Calu3 (cell line): Measurements from ENCODE around the gene SLC9A5. TPM values are rescaled to one million over a fixed set of nuclear protein-coding genes. Genes with fewer than 3 reads are reported as not detected.

Experiments used
- BruUV-seq: library from RNA; stranded (reverse); fragments of 400-500 nt; replicated peaks from 2 replicates; lab custom pipeline; 2021; lab: Mats Ljungman, UMichigan
- CTCF ChIA-PET: fragments of 300-600 bp; sonication (Branson Sonifier 250); formaldehyde crosslinking; loops from one replicate; lab custom pipeline; 2022; ENCODE audit warnings: antibody characterized with exemption; lab: Charles Lee
- DNase-seq: peaks from one replicate; pipeline ENCODE4 v3.0.0; 2022
- H3K27ac Mint-ChIP-seq: one replicate; pipeline ENCODE4 v1.8.0; 2022; ENCODE audit warnings: mixed read lengths; ENCODE audit not compliant: unreplicated experiment
- H3K27me3 Mint-ChIP-seq: one replicate; pipeline ENCODE4 v1.8.0; 2022; ENCODE audit warnings: mixed read lengths; ENCODE audit not compliant: unreplicated experiment
- H3K36me3 Mint-ChIP-seq: one replicate; pipeline ENCODE4 v1.8.0; 2022; ENCODE audit warnings: mild to moderate bottlenecking, moderate library complexity, mixed read lengths; ENCODE audit not compliant: insufficient read depth, unreplicated experiment
- H3K4me1 Mint-ChIP-seq: one replicate; pipeline ENCODE4 v1.8.0; 2022; ENCODE audit warnings: mild to moderate bottlenecking, low read depth, mixed read lengths; ENCODE audit not compliant: unreplicated experiment
- H3K4me3 Mint-ChIP-seq: one replicate; pipeline ENCODE4 v1.8.0; 2022; ENCODE audit warnings: mild to moderate bottlenecking, low read depth, moderate library complexity, mixed read lengths; ENCODE audit not compliant: unreplicated experiment
- H3K9me3 Mint-ChIP-seq: one replicate; pipeline ENCODE4 v1.8.0; 2022; ENCODE audit warnings: low read depth, mixed read lengths; ENCODE audit not compliant: unreplicated experiment
- intact Hi-C: fragments of 100-400 bp; cut with micrococcal nuclease; formaldehyde crosslinking; loops from one replicate; pipeline ENCODE4 v1.10.0; 2022; ENCODE audit not compliant: unreplicated experiment
- total RNA-seq: library from RNA; stranded (reverse); gene quantifications from 2 replicates; pipeline ENCODE4 v1.2.3, GENCODE V29; 2022
- TF ChIP-seq, protein P1 (sequence below): fragments of 200-600 bp; IDR thresholded peaks from one replicate; pipeline ENCODE4 v1.8.0; 2022; ENCODE audit warnings: antibody characterized with exemption; ENCODE audit not compliant: unreplicated experiment

SLC9A5 gene
- total RNA-seq, 1 experiment from 2014 or later, result 2.4 TPM

DNA sequence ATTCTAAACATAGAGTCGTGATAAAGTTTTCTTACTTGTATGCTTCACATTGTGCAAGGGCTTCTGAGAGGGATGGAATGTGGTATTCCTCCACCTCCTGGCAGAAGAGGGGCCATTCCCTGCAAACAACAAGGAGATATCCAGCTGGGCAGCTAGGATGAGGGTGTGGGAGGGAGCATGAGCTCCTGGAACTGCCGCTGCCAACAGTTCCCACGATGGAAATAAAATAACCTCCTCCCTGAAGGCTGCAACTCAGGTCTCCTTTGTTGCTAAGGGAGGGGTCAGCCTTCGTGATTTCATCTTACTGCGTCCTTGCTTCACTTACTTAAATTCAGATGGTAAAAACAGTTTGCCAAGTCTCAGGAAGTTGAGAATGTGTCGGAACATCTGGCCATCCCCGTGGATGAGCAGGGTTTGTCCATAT is 46.2 kb downstream of the SLC9A5 start:
- H3K4me3 Mint-ChIP-seq, result no peak overlapping the region
- intact Hi-C loops, result no loop called here
- no peaks in the 10 kb centered on the region for H3K9me3 Mint-ChIP-seq
- H3K27me3 Mint-ChIP-seq, result peaks cover 52% of the 10 kb centered on the region
- BruUV-seq, result no TSS peak
- H3K36me3 Mint-ChIP-seq, result no peaks in the 10 kb centered on the region
- DNase-seq, result no peak
- CTCF ChIA-PET, result interaction anchor here (0.7 kb wide), 1 partner anchor 11 kb away, joined by 3 read pairs; no protein-coding TSS in a partner anchor
- peaks cover 7% of the 10 kb centered on the region for H3K4me1 Mint-ChIP-seq
- TF ChIP-seq, protein P1, sequence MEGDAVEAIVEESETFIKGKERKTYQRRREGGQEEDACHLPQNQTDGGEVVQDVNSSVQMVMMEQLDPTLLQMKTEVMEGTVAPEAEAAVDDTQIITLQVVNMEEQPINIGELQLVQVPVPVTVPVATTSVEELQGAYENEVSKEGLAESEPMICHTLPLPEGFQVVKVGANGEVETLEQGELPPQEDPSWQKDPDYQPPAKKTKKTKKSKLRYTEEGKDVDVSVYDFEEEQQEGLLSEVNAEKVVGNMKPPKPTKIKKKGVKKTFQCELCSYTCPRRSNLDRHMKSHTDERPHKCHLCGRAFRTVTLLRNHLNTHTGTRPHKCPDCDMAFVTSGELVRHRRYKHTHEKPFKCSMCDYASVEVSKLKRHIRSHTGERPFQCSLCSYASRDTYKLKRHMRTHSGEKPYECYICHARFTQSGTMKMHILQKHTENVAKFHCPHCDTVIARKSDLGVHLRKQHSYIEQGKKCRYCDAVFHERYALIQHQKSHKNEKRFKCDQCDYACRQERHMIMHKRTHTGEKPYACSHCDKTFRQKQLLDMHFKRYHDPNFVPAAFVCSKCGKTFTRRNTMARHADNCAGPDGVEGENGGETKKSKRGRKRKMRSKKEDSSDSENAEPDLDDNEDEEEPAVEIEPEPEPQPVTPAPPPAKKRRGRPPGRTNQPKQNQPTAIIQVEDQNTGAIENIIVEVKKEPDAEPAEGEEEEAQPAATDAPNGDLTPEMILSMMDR, result no peak
- no peak overlapping the region for H3K27ac Mint-ChIP-seq

DNA sequence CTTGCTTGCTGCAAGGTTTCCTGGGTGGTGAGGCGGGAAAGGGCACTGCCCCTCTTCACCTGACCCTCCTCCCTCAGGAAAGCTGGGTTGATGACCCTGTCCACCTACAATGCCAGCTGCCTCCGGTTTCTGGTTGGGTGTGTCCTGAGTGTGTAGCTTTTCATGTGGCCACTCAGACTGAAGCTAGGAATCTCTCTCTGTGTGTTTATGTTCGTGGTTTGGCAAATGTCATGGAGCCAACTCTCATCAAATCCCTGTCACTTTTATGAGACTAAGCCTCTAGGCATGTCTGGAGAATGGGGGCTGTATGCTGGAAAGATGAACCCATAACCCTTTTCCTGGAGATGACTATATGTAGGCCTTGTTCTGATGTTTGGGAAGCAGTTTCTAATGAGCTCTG is 47.6 kb downstream of the SLC9A5 start:
- no peak for DNase-seq
- TF ChIP-seq, protein P1, result no peak
- Mint-ChIP-seq H3K4me1 (peaks cover 7% of the 10 kb centered on the region), H3K4me3 (no peak overlapping the region), H3K9me3 (no peaks in the 10 kb centered on the region), H3K27ac (no peak overlapping the region), H3K27me3 (peaks cover 58% of the 10 kb centered on the region), H3K36me3 (no peaks in the 10 kb centered on the region)
- CTCF ChIA-PET, result interaction anchor here (0.8 kb wide), 1 partner anchor 10 kb away, joined by 3 read pairs; no protein-coding TSS in a partner anchor
- intact Hi-C loops, result no loop called here
- no TSS peak for BruUV-seq

DNA sequence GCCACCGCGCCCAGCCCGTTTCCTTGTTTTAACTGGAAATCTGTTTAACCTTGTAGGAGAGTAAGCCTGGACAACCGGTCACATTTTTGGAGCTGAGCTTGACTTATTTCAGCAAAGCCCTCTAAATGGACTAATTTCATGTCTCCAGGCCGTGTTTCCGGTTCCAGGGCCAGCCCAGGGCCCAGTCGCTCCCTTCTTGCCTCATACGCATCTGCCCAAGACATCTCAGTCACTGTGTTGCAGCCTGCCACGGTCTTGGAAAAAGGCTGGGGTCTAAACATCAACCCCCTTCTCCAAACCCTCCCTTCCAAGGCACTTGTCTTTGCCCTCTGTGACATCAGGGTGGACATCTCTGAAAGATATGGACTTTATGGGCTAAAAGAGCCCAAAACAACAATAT is 49.5 kb downstream of the SLC9A5 start:
- H3K4me1 Mint-ChIP-seq, result peaks cover 7% of the 10 kb centered on the region
- H3K36me3 Mint-ChIP-seq, result no peaks in the 10 kb centered on the region
- CTCF ChIA-PET, result no interaction called here
- BruUV-seq, result no TSS peak
- no peak for DNase-seq
- H3K27me3 Mint-ChIP-seq, result peaks cover 55% of the 10 kb centered on the region
- no peak overlapping the region for H3K4me3 Mint-ChIP-seq
- no peak overlapping the region for H3K27ac Mint-ChIP-seq
- intact Hi-C loops, result no loop called here
- TF ChIP-seq, protein P1, result no peak
- H3K9me3 Mint-ChIP-seq, result no peaks in the 10 kb centered on the region

DNA sequence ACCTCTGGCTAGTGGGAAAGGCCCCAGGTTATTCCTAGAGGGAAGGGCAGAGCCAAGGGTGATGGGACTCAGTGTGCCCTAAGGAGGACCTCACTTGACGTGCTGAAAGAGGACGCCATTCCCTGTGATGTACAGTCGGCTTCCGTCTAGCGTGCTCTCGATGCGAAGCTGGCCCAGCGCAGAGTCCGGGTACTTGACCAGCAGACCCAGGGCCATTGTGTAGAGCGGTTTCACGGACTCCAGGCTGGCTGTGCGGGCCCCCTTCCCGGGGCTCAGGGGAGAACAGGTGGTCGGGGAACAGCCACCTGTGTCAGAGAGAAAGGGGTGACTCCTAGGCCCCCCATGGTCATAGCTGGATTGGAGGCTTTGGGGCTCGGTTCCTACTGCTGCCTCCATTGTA is 50.5 kb downstream of the SLC9A5 start:
- no peak for DNase-seq
- intact Hi-C loops, result no loop called here
- no peak overlapping the region for H3K27ac Mint-ChIP-seq
- TF ChIP-seq, protein P1, result no peak
- peaks cover 46% of the 10 kb centered on the region for H3K27me3 Mint-ChIP-seq
- H3K9me3 Mint-ChIP-seq, result no peaks in the 10 kb centered on the region
- H3K4me3 Mint-ChIP-seq, result no peak overlapping the region
- CTCF ChIA-PET, result no interaction called here
- BruUV-seq, result no TSS peak
- H3K36me3 Mint-ChIP-seq, result no peaks in the 10 kb centered on the region
- H3K4me1 Mint-ChIP-seq, result peaks cover 7% of the 10 kb centered on the region
